ENCODE results near the gene POMP.

GRCh38 chr13:28658796-28659620, at the start of gene POMP:
- TF ChIP-seq YY1 (IDR thresholded peaks at IDR 0.05) (peak; percentile 77), CTCF (IDR thresholded peaks at IDR 0.05; ENCODE audit: low read depth, low read length, missing input control) (no peak), SP1 (IDR thresholded peaks at IDR 0.05) (peak; percentile 65), ZBTB33 (IDR thresholded peaks at IDR 0.05) (peak; percentile 10), TAF1 (conservative IDR thresholded peaks at IDR 0.05) (peak; percentile 36), MAX (IDR thresholded peaks at IDR 0.05) (no peak), JUND (IDR thresholded peaks at IDR 0.05) (no peak), EGR1 (IDR thresholded peaks at IDR 0.05; ENCODE audit: low read depth in 2 of 2) (peak; percentile 79 to 83), NR2F2 (IDR thresholded peaks at IDR 0.05) (peak; percentile 88), REST (IDR thresholded peaks at IDR 0.05) (no peak), RXRA (IDR thresholded peaks at IDR 0.05) (peak; percentile 55 to 56), RAD21 (IDR thresholded peaks at IDR 0.05) (peak; percentile 14 to 65)
